ENCODE measurements around the gene POLR2M.
A peak's percentile ranks its signal among the peaks of the same experiment; 100 is the strongest.

DNA sequence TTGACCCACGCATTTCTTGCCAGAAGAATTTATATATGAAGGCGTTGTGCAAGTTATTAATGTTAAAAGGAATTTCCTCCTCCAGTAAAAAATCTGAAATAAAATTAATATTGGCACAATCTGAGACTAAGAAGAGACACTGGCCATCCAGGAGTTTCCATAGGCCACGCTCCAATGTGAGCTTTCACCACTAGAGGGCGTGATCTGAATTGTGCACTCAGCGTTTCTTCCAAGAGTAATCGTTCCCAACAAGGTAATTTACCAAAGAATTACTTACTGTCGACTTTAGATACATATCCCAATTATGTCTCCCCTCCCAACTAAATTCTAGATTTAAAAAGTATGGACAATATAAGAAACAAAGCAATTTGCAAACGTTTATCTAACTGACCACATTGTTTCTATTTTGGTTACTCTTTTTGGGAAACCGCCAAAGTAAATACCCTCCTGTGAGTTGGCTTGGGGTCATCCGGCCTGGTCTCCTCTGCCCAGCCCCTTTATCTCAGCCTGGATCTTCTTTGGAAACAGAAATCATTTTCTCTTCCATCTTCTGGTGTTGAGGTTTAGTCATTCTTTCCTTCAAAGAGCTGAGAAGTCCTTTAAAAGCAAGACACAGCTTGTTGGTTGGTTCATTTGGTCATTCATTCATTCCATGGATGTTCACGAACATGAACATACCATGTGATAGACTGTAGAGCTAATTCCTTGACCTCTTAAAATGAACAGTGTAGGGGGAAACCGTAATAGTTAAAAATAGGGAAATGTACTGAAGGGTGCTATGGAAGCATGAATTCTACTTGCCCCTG lies 26.2 kb downstream of the POLR2M start:
- no peak for TF ChIP-seq FOXP2 (optimal IDR thresholded peaks at IDR 0.05; ENCODE audit: borderline replicate concordance, extremely low read depth, extremely low read length, insufficient read depth)
- no peak for TF ChIP-seq TAF1 (IDR thresholded peaks at IDR 0.05; ENCODE audit: borderline replicate concordance, insufficient read depth, low read length)
- TF ChIP-seq POLR2AphosphoS5 (IDR thresholded peaks at IDR 0.05; ENCODE audit: low read depth, low read length) = peak; percentile 42; the same call in 1 of the 2 replicates

Data from PFSK-1 (cell line).